Bronchus fibroblast of lung (primary cell): ENCODE data around the gene PFDN6. TPM values are rescaled to one million over a fixed set of nuclear protein-coding genes. Genes with fewer than 3 reads are reported as not detected.

ENCODE experiments used
- total RNA-seq: library from RNA; depleted of rRNA; stranded (reverse); fragments of >200 nt; gene quantifications from 2 replicates; pipeline ENCODE4 v1.2.3, GENCODE V29; 2015

The PFDN6 gene
- total RNA-seq = 87.8 and 95.1 TPM in 2 replicates

DNA sequence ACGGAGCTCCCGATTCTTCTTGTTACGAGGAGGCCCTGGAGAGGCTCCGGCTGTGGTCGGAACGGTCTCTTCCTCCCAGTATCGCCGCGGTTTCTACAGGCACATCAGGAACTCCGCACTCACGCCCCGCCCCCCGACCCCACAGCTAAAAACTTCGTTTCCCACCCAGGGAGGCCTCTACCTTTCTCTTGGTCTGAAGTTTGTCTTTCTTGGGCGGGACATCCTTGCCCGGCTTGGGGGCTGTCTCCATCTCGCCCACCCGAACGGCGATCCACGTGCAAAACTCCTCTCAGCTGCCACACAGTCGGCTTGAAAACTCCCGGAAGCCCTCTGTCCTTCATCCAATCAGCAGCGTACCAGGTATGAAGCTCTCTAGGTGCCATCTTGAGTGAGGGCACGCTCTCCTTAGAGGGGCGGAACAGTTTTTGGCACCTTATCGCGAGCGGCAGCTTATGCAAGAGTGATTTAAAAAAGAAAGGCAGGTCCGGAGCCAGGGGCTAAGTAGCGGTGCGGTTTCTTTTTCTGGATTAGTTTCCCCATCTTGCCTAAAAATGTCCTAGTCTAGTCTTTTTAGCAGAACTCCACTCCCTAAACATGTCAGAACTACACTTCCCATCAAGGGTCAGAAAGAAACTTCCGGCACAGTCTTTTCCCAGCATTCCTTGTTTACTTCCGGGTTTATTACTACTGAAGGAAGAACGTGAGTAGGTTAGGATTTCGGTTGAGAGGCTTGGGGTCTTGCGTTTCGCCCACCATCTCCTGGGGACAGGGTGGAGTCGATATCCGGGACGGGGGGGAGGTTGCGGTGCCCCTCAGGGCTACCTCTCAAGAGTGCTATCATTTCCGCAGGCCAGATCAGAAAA lies at the start of gene PFDN6, which contains the start of gene WDR46:
TSS of gene PFDN6 (plus strand) at position 681 of the 863 bp plus-strand sequence. CDS start 256 bp downstream, outside the sequence.
TSS of gene WDR46 (minus strand) at position 319 of the 863 bp plus-strand sequence. CDS start at position 250, 69 bp downstream.

DNA sequence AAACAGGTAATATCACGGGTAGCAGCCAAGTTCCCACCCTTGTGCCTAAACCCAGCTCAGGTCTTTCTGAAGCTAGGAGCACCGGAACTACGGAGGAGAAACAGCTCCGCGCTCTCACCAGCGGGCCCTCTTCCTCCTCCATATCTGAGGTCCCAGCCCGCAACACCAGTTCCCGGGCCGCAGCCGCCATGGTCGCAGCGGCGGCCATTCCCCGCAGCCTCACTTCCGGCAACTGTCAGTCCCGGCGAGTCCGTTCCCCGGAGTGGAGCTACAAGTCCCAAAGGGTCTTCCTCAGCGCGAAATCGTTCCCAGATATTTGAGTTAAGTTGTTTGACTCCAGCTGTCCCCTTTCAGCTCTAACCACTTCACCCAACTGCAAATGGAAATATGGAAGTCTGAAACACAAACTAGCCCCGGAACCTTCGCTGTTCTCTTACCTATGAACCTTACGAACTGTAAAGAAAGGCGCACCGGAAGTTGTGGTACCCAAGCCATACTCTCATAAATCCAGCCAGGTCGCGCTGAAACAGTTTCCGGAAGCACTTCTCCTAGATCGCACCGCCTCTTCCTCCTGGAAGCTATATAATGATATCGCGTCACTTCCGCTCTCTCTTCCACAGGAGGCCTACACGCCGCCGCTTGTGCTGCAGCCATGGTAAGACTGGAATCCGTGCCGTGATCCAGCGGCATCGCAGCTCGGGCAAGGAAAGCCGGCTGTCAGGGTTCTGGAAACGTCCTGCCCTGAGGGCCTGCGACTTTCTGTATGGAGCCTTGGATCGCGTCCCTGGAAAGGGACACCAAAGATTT lies 17.7 kb upstream of the PFDN6 start, which contains the start of the genes RPS18 and VPS52:
TSS of gene RPS18 (plus strand) at position 608 of the 807 bp plus-strand sequence. CDS start at position 653, 45 bp downstream.
TSS of gene VPS52 (minus strand) at position 409 of the 807 bp plus-strand sequence. CDS start at position 208, 201 bp downstream.

DNA sequence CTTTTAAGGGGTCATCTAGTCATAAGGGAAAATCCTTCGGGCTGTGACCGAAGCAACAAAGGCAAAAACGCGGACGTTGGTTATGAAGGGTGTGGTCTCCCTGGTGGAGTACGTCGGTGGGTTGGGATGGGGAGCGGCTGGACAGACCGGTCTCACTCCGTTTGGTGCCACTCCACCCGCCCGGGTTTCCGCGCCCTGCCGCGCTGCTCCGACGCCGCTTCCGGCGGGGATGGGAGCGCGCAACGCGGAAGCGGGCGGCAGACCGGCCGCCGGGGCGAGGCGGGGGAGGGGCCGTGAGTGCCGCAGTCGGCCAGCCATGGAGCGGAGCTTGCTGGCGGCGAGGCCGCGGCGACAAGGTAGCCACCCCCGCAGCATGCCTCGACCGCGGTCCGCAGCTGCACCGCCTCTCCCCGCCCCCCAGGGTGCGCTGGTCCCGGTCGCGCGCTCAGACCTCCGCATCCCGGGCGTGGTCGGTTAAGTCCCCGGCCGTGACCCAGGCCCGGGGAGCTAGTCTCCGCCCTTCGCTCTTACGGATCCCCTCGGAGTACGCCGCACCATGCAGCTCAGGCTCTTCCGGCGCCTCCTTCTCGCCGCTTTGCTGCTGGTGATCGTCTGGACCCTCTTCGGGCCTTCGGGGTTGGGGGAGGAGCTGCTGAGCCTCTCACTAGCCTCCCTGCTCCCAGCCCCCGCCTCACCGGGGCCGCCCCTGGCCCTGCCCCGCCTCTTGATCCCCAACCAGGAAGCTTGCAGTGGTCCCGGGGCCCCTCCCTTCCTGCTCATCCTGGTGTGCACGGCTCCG lies 12.3 kb upstream of the PFDN6 start, which contains the start of gene B3GALT4:
TSS of gene B3GALT4 (plus strand) at position 260 of the 799 bp plus-strand sequence. CDS start at position 557, 297 bp downstream.

DNA sequence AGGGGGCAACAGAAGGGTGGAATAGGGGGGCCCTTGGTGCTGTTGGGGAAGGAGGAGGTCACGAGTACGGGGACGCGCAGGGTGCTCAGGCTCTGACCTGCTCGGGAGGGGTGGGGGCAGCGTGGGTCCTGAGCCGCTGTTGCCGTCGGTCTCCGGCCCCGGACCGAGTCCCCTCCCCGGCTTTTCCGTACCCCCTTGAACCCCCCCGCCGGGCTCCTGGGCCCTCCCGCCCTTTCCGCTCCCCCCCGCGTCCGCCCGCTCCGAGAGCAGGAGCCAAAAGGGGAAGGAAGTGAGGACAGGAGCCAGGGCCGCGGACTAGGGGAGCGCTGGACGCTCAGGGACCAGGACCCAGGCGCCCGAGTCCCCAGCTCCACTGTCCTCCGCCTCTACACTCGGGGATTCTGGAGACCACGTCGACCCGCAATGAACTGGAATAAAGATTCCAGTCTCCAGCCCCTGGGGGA lies 9.4 kb downstream of the PFDN6 start, which contains the start of gene RGL2:
TSS of gene RGL2 (minus strand) at position 170 of the 464 bp plus-strand sequence. CDS start 332 bp downstream, outside the sequence.

DNA sequence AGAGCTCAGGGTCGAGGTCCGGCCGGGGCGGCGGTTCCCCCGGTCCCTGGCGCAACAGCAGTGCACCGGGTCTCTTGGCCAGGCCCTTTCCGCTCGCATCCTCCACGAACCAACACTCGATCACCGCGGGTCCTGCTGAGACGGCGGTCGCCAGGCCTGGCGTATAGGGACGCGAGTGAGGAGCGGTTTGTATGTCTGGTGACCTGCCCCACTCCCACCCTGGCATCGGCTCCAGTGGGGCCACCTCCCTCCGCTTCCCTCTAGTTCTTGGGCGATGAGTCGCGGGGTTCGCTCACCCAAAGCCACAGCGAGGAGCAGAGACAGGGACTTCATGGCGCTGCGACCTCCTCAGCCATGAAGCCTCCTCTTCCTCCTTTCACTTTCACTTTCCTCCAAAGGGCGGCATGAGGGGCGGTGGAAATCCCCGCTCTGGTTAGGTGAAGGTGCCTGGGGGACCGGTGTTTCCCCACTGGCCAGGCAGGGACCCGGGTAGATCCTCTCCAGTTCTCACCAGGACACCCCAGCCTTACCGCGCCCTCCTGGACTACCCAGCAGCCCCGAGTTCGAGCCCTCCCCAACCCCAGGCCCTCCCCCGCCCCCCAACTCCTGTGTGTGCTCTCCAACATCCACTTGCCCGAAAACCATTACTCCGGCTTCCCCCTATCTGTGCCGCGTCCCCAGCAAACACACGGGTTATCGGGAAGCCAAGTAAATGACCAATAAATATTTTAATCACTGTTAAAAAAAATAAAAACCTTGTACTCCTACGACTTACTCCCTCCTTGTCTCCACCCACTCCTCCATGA lies 24.5 kb downstream of the PFDN6 start, which contains the start of gene TAPBP:
TSS of gene TAPBP (minus strand) at position 370 of the 806 bp plus-strand sequence. CDS start at position 333, 37 bp downstream.

DNA sequence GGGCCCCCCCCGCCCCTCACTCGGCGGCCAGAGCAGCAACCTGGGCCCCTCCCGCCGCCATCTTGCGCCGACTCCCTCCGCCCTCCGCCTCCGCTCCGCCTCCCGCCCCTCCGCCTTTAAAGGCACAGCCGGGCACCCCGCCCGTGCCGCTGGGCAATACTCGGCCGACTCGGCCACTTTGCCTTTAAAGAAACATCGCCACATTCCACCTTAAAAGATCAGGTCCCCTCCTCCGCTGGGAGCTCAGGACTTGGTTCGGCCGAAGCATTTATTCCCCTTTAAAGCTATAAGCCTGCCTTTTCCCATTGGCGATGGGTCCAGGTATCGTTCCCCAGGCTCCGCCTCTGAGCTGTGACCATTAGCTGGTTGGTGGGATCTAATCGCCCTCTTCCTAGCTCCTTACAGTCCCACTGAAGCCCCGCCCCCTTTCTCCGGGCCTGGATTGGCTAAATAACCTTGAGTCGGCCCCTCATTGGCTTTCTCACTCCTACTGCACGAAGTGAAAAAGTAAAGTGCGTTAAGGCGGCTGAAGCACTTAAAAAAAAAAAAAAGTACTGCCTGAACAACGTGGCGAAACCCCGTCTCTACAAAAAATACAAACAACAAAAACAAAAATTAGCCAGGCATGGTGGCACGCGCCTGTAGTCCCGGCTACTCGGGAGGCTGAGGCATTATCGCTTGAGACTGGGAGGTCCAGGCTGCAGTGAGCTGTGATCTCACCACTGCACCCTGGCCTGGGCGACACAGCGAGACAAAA lies 28.4 kb downstream of the PFDN6 start, which contains the start of gene ZBTB22:
TSS of gene ZBTB22 (minus strand) at position 76 of the 757 bp plus-strand sequence. CDS start 828 bp downstream, outside the sequence.

Other genes with a start within 250 kb of the PFDN6 start
- gene HLA-DPA1, start 216.0 kb upstream of the PFDN6 start, total RNA-seq = 0.50 TPM in 1 of 2 replicates, not detected in the other
- 4.0 TPM in 1 of 2 replicates, not detected in the other for gene HLA-DPB1, start 213.6 kb upstream of the PFDN6 start, total RNA-seq
- 0.15 and 1.2 TPM in 2 replicates for gene COL11A2, start 97.1 kb upstream of the PFDN6 start, total RNA-seq
- 22.2 and 23.2 TPM in 2 replicates for gene RXRB, start 88.9 kb upstream of the PFDN6 start, total RNA-seq
- 126 and 133 TPM in 2 replicates for gene SLC39A7, start 88.7 kb upstream of the PFDN6 start, total RNA-seq
- 10.7 and 11.1 TPM in 2 replicates for gene HSD17B8, start 84.9 kb upstream of the PFDN6 start, total RNA-seq
- gene RING1, start 81.1 kb upstream of the PFDN6 start, total RNA-seq = 12.9 and 13.2 TPM in 2 replicates
- 29.3 and 29.9 TPM in 2 replicates for gene VPS52, start 17.7 kb upstream of the PFDN6 start, total RNA-seq
- gene RPS18, start 17.5 kb upstream of the PFDN6 start, total RNA-seq = 4,367 and 4,951 TPM in 2 replicates
- 4.4 and 4.9 TPM in 2 replicates for gene B3GALT4, start 12.5 kb upstream of the PFDN6 start, total RNA-seq
- gene WDR46, start 362 bp upstream of the PFDN6 start, total RNA-seq = 74.8 and 75.7 TPM in 2 replicates
- 25.7 and 26.8 TPM in 2 replicates for gene RGL2, start 9.3 kb downstream of the PFDN6 start, total RNA-seq
- gene TAPBP, start 24.5 kb downstream of the PFDN6 start, total RNA-seq = 61.8 and 65.1 TPM in 2 replicates
- gene ZBTB22, start 28.1 kb downstream of the PFDN6 start, total RNA-seq = 14.4 and 15.6 TPM in 2 replicates
- 47.9 and 56.7 TPM in 2 replicates for gene DAXX, start 33.4 kb downstream of the PFDN6 start, total RNA-seq
- 75.8 and 81.9 TPM in 2 replicates for gene KIFC1, start 102.2 kb downstream of the PFDN6 start, total RNA-seq
- gene PHF1, start 121.4 kb downstream of the PFDN6 start, total RNA-seq = 24.1 and 29.6 TPM in 2 replicates
- gene CUTA, start 128.5 kb downstream of the PFDN6 start, total RNA-seq = 317 and 380 TPM in 2 replicates
- gene SYNGAP1, start 130.5 kb downstream of the PFDN6 start, total RNA-seq = 3.4 and 4.8 TPM in 2 replicates
- gene ZBTB9, start 165.0 kb downstream of the PFDN6 start, total RNA-seq = 3.7 TPM in 2 replicates